Measurements from ENCODE around the gene PAX7.

DNA sequence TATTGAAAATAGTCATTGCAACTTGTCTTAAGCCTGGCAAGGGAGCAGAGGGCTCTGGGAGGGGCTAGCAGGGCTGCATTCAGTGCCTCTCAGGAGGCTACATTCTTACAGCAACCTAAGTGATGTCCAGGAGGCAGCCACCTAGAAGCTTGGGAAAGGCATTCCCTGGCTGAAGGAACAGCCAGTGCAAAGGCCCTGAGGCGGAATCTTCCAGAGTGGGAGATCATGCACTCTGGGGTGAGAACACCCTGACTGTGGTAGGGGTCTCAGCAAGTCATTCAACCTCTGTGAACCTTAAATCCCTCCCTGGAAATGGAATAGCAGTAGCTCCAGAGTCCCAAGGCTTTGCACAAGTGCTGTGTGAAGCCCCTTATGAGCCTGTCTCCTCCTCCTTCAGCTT, 144.7 kb downstream of the PAX7 start:
- TF ChIP-seq, protein P1, sequence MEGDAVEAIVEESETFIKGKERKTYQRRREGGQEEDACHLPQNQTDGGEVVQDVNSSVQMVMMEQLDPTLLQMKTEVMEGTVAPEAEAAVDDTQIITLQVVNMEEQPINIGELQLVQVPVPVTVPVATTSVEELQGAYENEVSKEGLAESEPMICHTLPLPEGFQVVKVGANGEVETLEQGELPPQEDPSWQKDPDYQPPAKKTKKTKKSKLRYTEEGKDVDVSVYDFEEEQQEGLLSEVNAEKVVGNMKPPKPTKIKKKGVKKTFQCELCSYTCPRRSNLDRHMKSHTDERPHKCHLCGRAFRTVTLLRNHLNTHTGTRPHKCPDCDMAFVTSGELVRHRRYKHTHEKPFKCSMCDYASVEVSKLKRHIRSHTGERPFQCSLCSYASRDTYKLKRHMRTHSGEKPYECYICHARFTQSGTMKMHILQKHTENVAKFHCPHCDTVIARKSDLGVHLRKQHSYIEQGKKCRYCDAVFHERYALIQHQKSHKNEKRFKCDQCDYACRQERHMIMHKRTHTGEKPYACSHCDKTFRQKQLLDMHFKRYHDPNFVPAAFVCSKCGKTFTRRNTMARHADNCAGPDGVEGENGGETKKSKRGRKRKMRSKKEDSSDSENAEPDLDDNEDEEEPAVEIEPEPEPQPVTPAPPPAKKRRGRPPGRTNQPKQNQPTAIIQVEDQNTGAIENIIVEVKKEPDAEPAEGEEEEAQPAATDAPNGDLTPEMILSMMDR (conservative IDR thresholded peaks at IDR 0.05 in 1 of 2, IDR thresholded peaks at IDR 0.05 in 1 of 2; ENCODE audit: extremely low read depth in 1 of 2, insufficient read depth in 1 of 2, low read depth in 1 of 2, low read length in 2 of 2): no peak
- no peak for TF ChIP-seq EZH2 (IDR thresholded peaks at IDR 0.05; ENCODE audit: borderline replicate concordance, low read length)

Data from mammary epithelial cell (primary cell).